Epithelial cell of umbilical artery (primary cell): ENCODE results near the gene PHOSPHO2. TPM values are rescaled to one million over a fixed set of nuclear protein-coding genes. Genes with fewer than 3 reads are reported as not detected.

Experiments
- total RNA-seq: library from RNA; depleted of rRNA; stranded (reverse); fragments of >200 nt; gene quantifications from 2 replicates; pipeline ENCODE4 v1.2.3, GENCODE V29; 2014

The PHOSPHO2 gene
- 2.3 and 2.9 TPM in 2 replicates for total RNA-seq

GRCh38 chr2:169694113-169694893 is at the start of gene PHOSPHO2, which contains the start of gene CFAP210:
Gene PHOSPHO2, plus strand, starts transcription at chr2:169694469. Its CDS starts 6,503 bp downstream, at chr2:169700972.
Gene CFAP210, minus strand, starts transcription at chr2:169694405. Its CDS starts 78 bp downstream, at chr2:169694327.

Other genes starting within 250 kb of the PHOSPHO2 start
- gene BBS5, start 215.0 kb upstream of the PHOSPHO2 start, total RNA-seq = 2.9 and 5.0 TPM in 2 replicates
- gene KLHL41, start 184.8 kb upstream of the PHOSPHO2 start, total RNA-seq = under 0.01 and 0.15 TPM in 2 replicates
- gene FASTKD1, start 120.6 kb upstream of the PHOSPHO2 start, total RNA-seq = 23.4 and 35.9 TPM in 2 replicates
- gene PPIG, start 110.1 kb upstream of the PHOSPHO2 start, total RNA-seq = 20.5 and 32.8 TPM in 2 replicates
- gene CFAP210, start 64 bp upstream of the PHOSPHO2 start, total RNA-seq = not detected in 2 replicates
- gene KLHL23, start 39.4 kb downstream of the PHOSPHO2 start, total RNA-seq = 15.0 and 16.9 TPM in 2 replicates
- gene SSB, start 104.4 kb downstream of the PHOSPHO2 start, total RNA-seq = 136 and 248 TPM in 2 replicates
- 55.6 and 61.4 TPM in 2 replicates for gene METTL5, start 130.4 kb downstream of the PHOSPHO2 start, total RNA-seq
- gene UBR3, start 133.0 kb downstream of the PHOSPHO2 start, total RNA-seq = 29.2 and 33.7 TPM in 2 replicates